Midbrain (tissue), 1 donor: Measurements from ENCODE around the gene NPY4R2.
"Not testable (repeated sequence)": the region's sequence is repeated elsewhere in the genome, so short reads cannot be mapped to it uniquely, and the experiment has no call there.

Experiments used
- DNase-seq: peaks from one replicate; lab custom pipeline; 2025; lab: John Stamatoyannopoulos, UW

The NPY4R2 gene

GRCh38 chr10:47918475-47918874 lies at the start of gene NPY4R2:
Gene NPY4R2, plus strand, starts transcription at chr10:47918662. Its CDS starts 3,326 bp downstream, at chr10:47921988.
- DNase-seq: not testable (repeated sequence)

GRCh38 chr10:47870887-47871286 lies 47.6 kb upstream of the NPY4R2 start:
- DNase-seq: not testable (repeated sequence)

- DNase-seq: not testable (repeated sequence)
These were observed 46.8 kb upstream of the NPY4R2 start for GRCh38 chr10:47871485-47872180.

GRCh38 chr10:47872236-47872635 lies 46.2 kb upstream of the NPY4R2 start:
- not testable (repeated sequence) for DNase-seq

- not testable (repeated sequence) for DNase-seq
These were observed 34.2 kb upstream of the NPY4R2 start for GRCh38 chr10:47884239-47884638.

- not testable (repeated sequence) for DNase-seq
These were observed 33.5 kb upstream of the NPY4R2 start for GRCh38 chr10:47884934-47885333.

- not testable (repeated sequence) for DNase-seq
These were observed 32.1 kb upstream of the NPY4R2 start for GRCh38 chr10:47886356-47886755.

- DNase-seq: not testable (repeated sequence)
These were observed 31.6 kb upstream of the NPY4R2 start for GRCh38 chr10:47886827-47887226.

GRCh38 chr10:47890737-47891136 lies 27.7 kb upstream of the NPY4R2 start:
- DNase-seq: not testable (repeated sequence)

- not testable (repeated sequence) for DNase-seq
These were observed 25.8 kb upstream of the NPY4R2 start for GRCh38 chr10:47892494-47893261.

- not testable (repeated sequence) for DNase-seq
These were observed 23.9 kb upstream of the NPY4R2 start for GRCh38 chr10:47894571-47894970.

- not testable (repeated sequence) for DNase-seq
These were observed 20.6 kb upstream of the NPY4R2 start for GRCh38 chr10:47897813-47898212.

GRCh38 chr10:47909333-47909732 lies 9.1 kb upstream of the NPY4R2 start:
- not testable (repeated sequence) for DNase-seq

- DNase-seq: not testable (repeated sequence)
These were observed 8.0 kb upstream of the NPY4R2 start for GRCh38 chr10:47910486-47910885.

GRCh38 chr10:47914052-47914451 lies 4.4 kb upstream of the NPY4R2 start:
- not testable (repeated sequence) for DNase-seq

GRCh38 chr10:47915849-47916548 lies 2.5 kb upstream of the NPY4R2 start:
- DNase-seq: not testable (repeated sequence)

GRCh38 chr10:47920610-47921009 lies 2.1 kb downstream of the NPY4R2 start:
- DNase-seq: not testable (repeated sequence)

GRCh38 chr10:47922503-47922902 lies 4.0 kb downstream of the NPY4R2 start:
- DNase-seq: not testable (repeated sequence)

- DNase-seq: not testable (repeated sequence)
These were observed 6.2 kb downstream of the NPY4R2 start for GRCh38 chr10:47924628-47925027.

GRCh38 chr10:47927147-47927916 lies 8.9 kb downstream of the NPY4R2 start:
- not testable (repeated sequence) for DNase-seq

- DNase-seq: not testable (repeated sequence)
These were observed 9.8 kb downstream of the NPY4R2 start for GRCh38 chr10:47928225-47928624.
